Osteoblast (primary cell): ENCODE data around the gene SHROOM3. TPM values are rescaled to one million over a fixed set of nuclear protein-coding genes. Genes with fewer than 3 reads are reported as not detected.

ENCODE experiments used
- DNase-seq: peaks from one replicate; pipeline ENCODE4 v3.0.0; 2011; ENCODE audit warnings: low spot score, mixed read lengths; ENCODE audit not compliant: insufficient read length; ENCODE audit errors: missing footprints
- H2AFZ ChIP-seq: 2 replicates; pipeline ENCODE4 v1.6.0; 2011; ENCODE audit warnings: mild to moderate bottlenecking, low read length
- H3K27ac ChIP-seq: 2 replicates; pipeline ENCODE4 v1.5.1; 2011; ENCODE audit warnings: mild to moderate bottlenecking, low read depth, low read length, moderate library complexity
- H3K27me3 ChIP-seq: 2 replicates; pipeline ENCODE4 v1.6.0; 2012; ENCODE audit warnings: mild to moderate bottlenecking, control low read depth, inconsistent platforms, low read length, moderate library complexity; ENCODE audit not compliant: insufficient read depth
- H3K36me3 ChIP-seq: 2 replicates; pipeline ENCODE4 v1.5.1; 2011; ENCODE audit warnings: mild to moderate bottlenecking, low read length, control low read depth, moderate library complexity; ENCODE audit not compliant: insufficient read depth
- H3K4me1 ChIP-seq: 2 replicates; pipeline ENCODE4 v1.5.1; 2011; ENCODE audit warnings: mild to moderate bottlenecking, low read length, control low read depth, moderate library complexity; ENCODE audit not compliant: insufficient read depth
- H3K4me2 ChIP-seq: 2 replicates; pipeline ENCODE4 v1.6.0; 2011; ENCODE audit warnings: mild to moderate bottlenecking, low read length; ENCODE audit not compliant: insufficient read depth
- H3K4me3 ChIP-seq: fragments of 200-600 bp; sonication (generic); 3 replicates; pipeline ENCODE4 v1.5.1; 2012; ENCODE audit warnings: mild to moderate bottlenecking, low read length, inconsistent platforms; ENCODE audit not compliant: insufficient read depth
- H3K79me2 ChIP-seq: 2 replicates; pipeline ENCODE4 v1.6.0; 2012; ENCODE audit warnings: mild to moderate bottlenecking, low read length, control low read depth, inconsistent platforms; ENCODE audit not compliant: insufficient read depth
- H3K9me3 ChIP-seq: 2 replicates; pipeline ENCODE4 v1.5.1; 2011; ENCODE audit warnings: low read depth, low read length, control low read depth
- H4K20me1 ChIP-seq: 2 replicates; pipeline ENCODE4 v1.6.0; 2012; ENCODE audit warnings: mild to moderate bottlenecking, low read length, control low read depth; ENCODE audit not compliant: insufficient read depth
- CTCF ChIP-seq: IDR thresholded peaks from 2 replicates; pipeline ENCODE4 v1.5.1; 2011; ENCODE audit warnings: mild to moderate bottlenecking, low read depth, low read length, moderate library complexity; ENCODE audit errors: extremely low read depth
- total RNA-seq: library from RNA; depleted of rRNA; stranded (reverse); fragments of >200 nt; gene quantifications from 2 replicates; pipeline ENCODE4 v1.2.3, GENCODE V29; 2012

SHROOM3 gene
- total RNA-seq, 1 donor = 9.8 TPM

DNA sequence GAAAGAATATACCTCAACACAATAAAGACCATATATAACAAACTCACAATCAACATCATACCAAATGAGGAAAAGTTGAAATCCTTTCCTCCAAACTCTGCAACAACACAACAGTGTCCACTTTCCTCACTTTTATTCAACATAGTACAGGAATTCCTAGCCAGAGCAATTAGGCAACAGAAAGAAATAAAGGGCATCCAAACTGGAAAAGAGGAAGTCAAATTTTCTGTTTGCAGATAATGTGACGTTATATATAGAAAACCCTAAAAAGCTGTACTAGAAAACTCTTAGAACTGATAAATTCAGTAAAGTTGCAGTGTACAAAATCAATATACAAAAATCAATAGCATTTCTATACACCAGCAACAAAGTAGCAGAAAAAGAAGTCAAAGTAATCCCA lies 355.3 kb downstream of the SHROOM3 start:
- DNase-seq = no peak
- H3K9me3 ChIP-seq = no peaks in the 10 kb centered on the region
- no peaks in the 10 kb centered on the region for H3K79me2 ChIP-seq
- no peak overlapping the region for H3K27ac ChIP-seq
- no peaks in the 10 kb centered on the region for H4K20me1 ChIP-seq
- H3K27me3 ChIP-seq = no peaks in the 10 kb centered on the region
- no peaks in the 10 kb centered on the region for H3K36me3 ChIP-seq
- no peaks in the 10 kb centered on the region for H3K4me1 ChIP-seq
- no peak overlapping the region for H3K4me3 ChIP-seq
- H3K4me2 ChIP-seq = no peak overlapping the region
- H2AFZ ChIP-seq = no peak overlapping the region
- no peak for TF ChIP-seq CTCF

DNA sequence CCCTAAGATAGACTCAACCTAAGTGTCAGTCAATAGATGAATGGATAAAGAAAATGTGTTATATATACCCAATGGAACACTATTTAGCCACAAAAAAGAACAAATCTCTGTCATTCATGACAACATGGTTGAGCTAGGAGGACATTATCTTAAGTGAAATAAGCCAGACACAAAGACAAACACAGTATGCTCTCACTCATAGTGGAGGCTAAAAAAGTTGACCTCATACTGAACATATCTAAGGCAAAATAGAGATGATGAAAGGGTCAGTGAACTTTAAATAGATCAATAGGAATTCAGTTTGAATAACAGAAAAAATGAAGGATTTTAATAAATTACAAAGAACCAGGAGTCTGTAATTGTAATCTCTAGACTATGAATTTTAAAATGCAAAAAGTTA lies 356.4 kb downstream of the SHROOM3 start:
- no peak overlapping the region for H3K27ac ChIP-seq
- H3K4me1 ChIP-seq = no peaks in the 10 kb centered on the region
- H3K27me3 ChIP-seq = no peaks in the 10 kb centered on the region
- H3K9me3 ChIP-seq = no peaks in the 10 kb centered on the region
- H3K4me2 ChIP-seq = no peak overlapping the region
- H3K36me3 ChIP-seq = no peaks in the 10 kb centered on the region
- no peak overlapping the region for H2AFZ ChIP-seq
- TF ChIP-seq CTCF = no peak
- H3K4me3 ChIP-seq = no peak overlapping the region
- H4K20me1 ChIP-seq = no peaks in the 10 kb centered on the region
- H3K79me2 ChIP-seq = no peaks in the 10 kb centered on the region
- DNase-seq = no peak

DNA sequence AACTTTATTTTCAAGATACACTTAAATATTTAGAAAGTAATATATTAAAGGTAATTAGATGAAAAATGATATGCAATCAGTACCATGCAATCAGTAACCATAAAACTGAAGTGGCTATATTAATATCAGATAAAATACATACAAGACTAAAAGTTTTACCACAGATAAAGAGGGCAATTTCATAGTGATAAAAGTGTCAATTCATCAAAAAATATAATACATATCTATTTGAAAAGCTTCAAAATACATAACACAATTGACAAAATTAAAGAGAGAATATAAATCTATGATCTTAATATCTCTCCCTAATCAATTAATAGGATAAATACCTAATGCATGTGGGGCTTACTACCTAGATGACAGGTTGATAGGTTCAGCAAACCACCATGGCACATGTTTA lies 357.4 kb downstream of the SHROOM3 start:
- Histone ChIP-seq H3K36me3 (no peaks in the 10 kb centered on the region), H3K4me2 (no peak overlapping the region), H2AFZ (no peak overlapping the region), H3K4me3 (no peak overlapping the region), H4K20me1 (no peaks in the 10 kb centered on the region), H3K9me3 (no peaks in the 10 kb centered on the region), H3K27me3 (no peaks in the 10 kb centered on the region), H3K4me1 (no peaks in the 10 kb centered on the region), H3K79me2 (no peaks in the 10 kb centered on the region), H3K27ac (no peak overlapping the region)
- DNase-seq = no peak
- TF ChIP-seq CTCF = no peak

DNA sequence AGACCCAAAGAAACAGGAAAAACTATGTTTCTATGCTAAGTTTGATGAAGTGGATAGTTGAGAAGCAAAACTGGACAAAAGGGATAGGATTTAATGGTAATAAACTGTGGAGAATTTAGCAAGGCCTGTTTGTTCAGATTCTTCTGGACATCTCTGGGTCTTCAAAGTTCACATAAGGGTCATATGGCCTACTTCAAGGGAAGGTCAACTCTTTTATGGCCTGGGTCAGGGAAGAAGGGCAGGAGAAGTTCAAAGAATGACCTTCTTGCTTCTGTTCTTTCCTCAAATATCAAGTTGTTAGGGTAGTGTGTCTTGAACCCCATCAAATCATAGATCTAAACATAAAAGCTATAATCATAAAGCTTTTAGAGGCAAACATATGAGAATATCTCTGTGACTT lies 360.2 kb downstream of the SHROOM3 start:
- DNase-seq = no peak
- Histone ChIP-seq H3K9me3 (no peaks in the 10 kb centered on the region), H3K27ac (no peak overlapping the region), H2AFZ (no peak overlapping the region), H3K27me3 (no peaks in the 10 kb centered on the region), H3K4me2 (no peak overlapping the region), H3K79me2 (no peaks in the 10 kb centered on the region), H4K20me1 (no peaks in the 10 kb centered on the region), H3K4me1 (no peaks in the 10 kb centered on the region), H3K36me3 (no peaks in the 10 kb centered on the region), H3K4me3 (no peak overlapping the region)
- TF ChIP-seq CTCF = no peak
